Measurements from ENCODE around the gene SDK1.

- no peak for TF ChIP-seq CTCF (IDR thresholded peaks at IDR 0.05)
- no peak for TF ChIP-seq POLR2A (IDR thresholded peaks at IDR 0.05)
Measured at GRCh38 chr7:4132221-4132620, 831.2 kb downstream of the SDK1 start.
